ENCODE measurements around the gene PDE9A.
"Not testable (repeated sequence)": the region's sequence is repeated elsewhere in the genome, so short reads cannot be mapped to it uniquely, and the experiment has no call there.

Gene PDE9A

GRCh38 chr21:42624095-42624790 lies 29.2 kb upstream of the PDE9A start:
- no peak for DNase-seq (ENCODE audit: low read depth in 1 of 2, low spot score in 1 of 2)

GRCh38 chr21:42624936-42625335 lies 28.5 kb upstream of the PDE9A start:
- no peak for DNase-seq (ENCODE audit: low read depth in 1 of 2, low spot score in 1 of 2)

GRCh38 chr21:42626171-42626570 lies 27.2 kb upstream of the PDE9A start:
- no peak for DNase-seq (ENCODE audit: low read depth in 1 of 2, low spot score in 1 of 2)

- DNase-seq (ENCODE audit: low read depth in 1 of 2, low spot score in 1 of 2), result no peak
Measured at GRCh38 chr21:42627527-42628289, 25.7 kb upstream of the PDE9A start.

- DNase-seq (ENCODE audit: low read depth in 1 of 2, low spot score in 1 of 2), result not testable (repeated sequence)
Measured at GRCh38 chr21:42628466-42629061, 24.9 kb upstream of the PDE9A start.

GRCh38 chr21:42629933-42630589 lies 23.4 kb upstream of the PDE9A start:
- no peak for DNase-seq (ENCODE audit: low read depth in 1 of 2, low spot score in 1 of 2)

GRCh38 chr21:42630626-42631025 lies 22.8 kb upstream of the PDE9A start:
- DNase-seq (ENCODE audit: low read depth in 1 of 2, low spot score in 1 of 2), result no peak

- DNase-seq (ENCODE audit: low read depth in 1 of 2, low spot score in 1 of 2), result no peak
Measured at GRCh38 chr21:42631142-42631541, 22.3 kb upstream of the PDE9A start.

- no peak for DNase-seq (ENCODE audit: low read depth in 1 of 2, low spot score in 1 of 2)
Measured at GRCh38 chr21:42632336-42632751, 21.1 kb upstream of the PDE9A start.

- no peak for DNase-seq (ENCODE audit: low read depth in 1 of 2, low spot score in 1 of 2)
Measured at GRCh38 chr21:42632771-42633690, 20.4 kb upstream of the PDE9A start.

- no peak for DNase-seq (ENCODE audit: low read depth in 1 of 2, low spot score in 1 of 2)
Measured at GRCh38 chr21:42633858-42634257, 19.6 kb upstream of the PDE9A start.

GRCh38 chr21:42635848-42636519 lies 17.4 kb upstream of the PDE9A start:
- DNase-seq (ENCODE audit: low read depth in 1 of 2, low spot score in 1 of 2), result no peak

- no peak for DNase-seq (ENCODE audit: low read depth in 1 of 2, low spot score in 1 of 2)
Measured at GRCh38 chr21:42636520-42637266, 16.7 kb upstream of the PDE9A start.

GRCh38 chr21:42637267-42638041 lies 16.0 kb upstream of the PDE9A start:
- DNase-seq (ENCODE audit: low read depth in 1 of 2, low spot score in 1 of 2), result no peak

GRCh38 chr21:42638266-42638863 lies 15.1 kb upstream of the PDE9A start:
- no peak for DNase-seq (ENCODE audit: low read depth in 1 of 2, low spot score in 1 of 2)

GRCh38 chr21:42639646-42640152 lies 13.7 kb upstream of the PDE9A start:
- no peak for DNase-seq (ENCODE audit: low read depth in 1 of 2, low spot score in 1 of 2)

- no peak for DNase-seq (ENCODE audit: low read depth in 1 of 2, low spot score in 1 of 2)
Measured at GRCh38 chr21:42640486-42640885, 12.9 kb upstream of the PDE9A start.
